A549 (cell line): ENCODE results near the gene DTNB. TPM values are rescaled to one million over a fixed set of nuclear protein-coding genes. Genes with fewer than 3 reads are reported as not detected.

Source experiments
- ATAC-seq, 2 experiments: fragments of 200-7000 bp in 1 of 2; fragments of >200 bp in 1 of 2; cut with Nextera tagmentation in 1 of 2; cut with Tn5 transposase in 1 of 2; 3 replicates each; pipeline versions ENCODE4 v1.8.0 to v1.9.1; 2018 to 2020; ENCODE audit warnings: mild to moderate bottlenecking in 1 of 2, moderate library complexity in 1 of 2
- CTCF ChIA-PET: fragments of 300-600 bp; sonication (Branson Sonifier 250); formaldehyde crosslinking; extraction: SDS; loops from one replicate; lab custom pipeline; 2021; ENCODE audit warnings: antibody characterized with exemption, inconsistent platforms; lab: Yijun Ruan, JAX
- POLR2A ChIA-PET: fragments of 350-600 bp; formaldehyde crosslinking; extraction: SDS; loops from one replicate; lab custom pipeline; 2021; ENCODE audit warnings: antibody characterized with exemption, inconsistent platforms; lab: Yijun Ruan, JAX
- DNase-seq, 2 experiments: peaks; one replicate each; pipeline versions ENCODE4 v3.0.0 to v3.0.0-alpha.2; 2011 to 2016; ENCODE audit warnings: low read depth in 1 of 2, low spot score in 1 of 2
- FAIRE-seq: peaks from 2 replicates; lab custom pipeline; 2011; peaks lifted over from hg19 to GRCh38; lab: Jason Lieb, UNC
- H3K27ac ChIP-seq, 2 experiments: fragments of >200 bp; sonication (Bioruptor Twin); formaldehyde crosslinking; 3 replicates each; pipeline ENCODE4 v1.5.1; 2016 to 2017
- H3K4me1 ChIP-seq: fragments of >200 bp; sonication (Bioruptor Twin); formaldehyde crosslinking; 3 replicates; pipeline ENCODE4 v1.6.1; 2016
- H3K4me2 ChIP-seq: fragments of >200 bp; sonication (Bioruptor Twin); formaldehyde crosslinking; 3 replicates; pipeline ENCODE4 v1.6.1; 2016
- H3K4me3 ChIP-seq: fragments of >200 bp; sonication (Bioruptor Twin); formaldehyde crosslinking; 3 replicates; pipeline ENCODE4 v1.5.1; 2016
- H3K9me3 ChIP-seq: fragments of >200 bp; sonication (Bioruptor Twin); formaldehyde crosslinking; 3 replicates; pipeline ENCODE4 v1.6.1; 2016
- BHLHE40 ChIP-seq: IDR thresholded peaks from 2 replicates; pipeline ENCODE4 v1.6.1; 2012; ENCODE audit warnings: low read depth, low read length, inconsistent platforms
- CBX2 ChIP-seq: fragments of 200-600 bp; sonication (generic); IDR thresholded peaks from 2 replicates; pipeline ENCODE4 v1.6.1; 2016; ENCODE audit warnings: low read depth, mild to moderate bottlenecking, borderline replicate concordance
- EP300 ChIP-seq, 2 experiments: fragments of >200 bp; sonication (Bioruptor Twin); formaldehyde crosslinking; IDR thresholded peaks; 2 replicates in 1 of 2; 3 replicates in 1 of 2; pipeline ENCODE4 v1.6.1; 2016 to 2017
- GATA3 ChIP-seq: IDR thresholded peaks from 2 replicates; pipeline ENCODE4 v1.6.1; 2012; ENCODE audit warnings: borderline replicate concordance
- HOXB5 ChIP-seq: fragments of 250-450 bp; sonication (Bioruptor Pico); IDR thresholded peaks from 2 replicates; pipeline ENCODE4 v1.5.0; 2020; ENCODE audit warnings: mild to moderate bottlenecking, moderate library complexity
- KDM5A ChIP-seq: fragments of 200-600 bp; sonication (generic); IDR thresholded peaks from 2 replicates; pipeline ENCODE4 v1.6.1; 2016; ENCODE audit warnings: antibody characterized with exemption, mild to moderate bottlenecking
- PHF8 ChIP-seq: fragments of 200-600 bp; sonication (generic); IDR thresholded peaks from 2 replicates; pipeline ENCODE4 v1.6.1; 2016; ENCODE audit warnings: low read depth, mild to moderate bottlenecking, antibody characterized with exemption, moderate library complexity, borderline replicate concordance
- RARB ChIP-seq: fragments of 250-450 bp; sonication (Bioruptor Pico); IDR thresholded peaks from 2 replicates; pipeline ENCODE4 v1.8.0; 2021; ENCODE audit warnings: mild to moderate bottlenecking, moderate library complexity
- RCOR1 ChIP-seq: fragments of 150-350 bp; IDR thresholded peaks from 2 replicates; pipeline ENCODE4 v1.6.1; 2014; ENCODE audit warnings: antibody characterized with exemption, low read length, low read depth
- SREBF2 ChIP-seq: fragments of 450-650 bp; IDR thresholded peaks from 2 replicates; pipeline ENCODE4 v1.6.1; 2014; ENCODE audit warnings: mild to moderate bottlenecking, moderate library complexity
- TFCP2L1 ChIP-seq: fragments of 250-450 bp; sonication (Bioruptor Pico); IDR thresholded peaks from 2 replicates; pipeline ENCODE4 v1.5.0; 2021; ENCODE audit warnings: mild to moderate bottlenecking
- ZNF302 ChIP-seq: fragments of 250-450 bp; sonication (Bioruptor Pico); IDR thresholded peaks from 2 replicates; pipeline ENCODE4 v1.9.0; 2021; ENCODE audit warnings: inconsistent platforms, mild to moderate bottlenecking, moderate library complexity
- ZSCAN20 ChIP-seq: fragments of 250-450 bp; sonication (Bioruptor Pico); IDR thresholded peaks from 2 replicates; pipeline ENCODE4 v1.8.0; 2022; ENCODE audit warnings: mild to moderate bottlenecking, moderate library complexity
- WGBS: methylation state at CpG from one replicate; pipeline ENCODE4 v1.1.6; 2017; ENCODE audit errors: missing lambda C conversion rate; 5-methylcytosine and 5-hydroxymethylcytosine counted together
- polyA plus RNA-seq, 4 experiments: library from polyadenylated mRNA; depleted of rRNA in 3 of 4; stranded (reverse); fragments of >200 nt; fragmentation: RNase III in 1 of 4; extraction: RNeasy Plus Mini Kit Qiagen cat#74134 plus additional on column Dnase treatment in 1 of 4; gene quantifications; 2 replicates in 3 of 4; 3 replicates in 1 of 4; pipeline ENCODE4 v1.2.3, GENCODE V29; 2011 to 2017
- TF ChIP-seq, protein P1 (sequence below): IDR thresholded peaks from 2 replicates; pipeline ENCODE4 v1.6.1; 2012; ENCODE audit warnings: low read depth, borderline replicate concordance
- TF ChIP-seq, protein P2 (sequence below): fragments of 250-450 bp; sonication (Bioruptor Pico); IDR thresholded peaks from 2 replicates; pipeline ENCODE4 v1.5.0; 2021; ENCODE audit warnings: mild to moderate bottlenecking, moderate library complexity, borderline replicate concordance
- TF ChIP-seq, protein P3 (sequence below): IDR thresholded peaks from 2 replicates; pipeline ENCODE4 v1.6.1; 2012
- TF ChIP-seq, protein P4 (sequence below): fragments of >200 bp; sonication (Bioruptor Twin); formaldehyde crosslinking; IDR thresholded peaks from 2 replicates; pipeline ENCODE4 v1.6.1; 2016

Gene DTNB
- polyA plus RNA-seq, 2 of the 4 experiments (the other 2 are of a cell fraction) = 11.2 to 32.6 TPM

DNA sequence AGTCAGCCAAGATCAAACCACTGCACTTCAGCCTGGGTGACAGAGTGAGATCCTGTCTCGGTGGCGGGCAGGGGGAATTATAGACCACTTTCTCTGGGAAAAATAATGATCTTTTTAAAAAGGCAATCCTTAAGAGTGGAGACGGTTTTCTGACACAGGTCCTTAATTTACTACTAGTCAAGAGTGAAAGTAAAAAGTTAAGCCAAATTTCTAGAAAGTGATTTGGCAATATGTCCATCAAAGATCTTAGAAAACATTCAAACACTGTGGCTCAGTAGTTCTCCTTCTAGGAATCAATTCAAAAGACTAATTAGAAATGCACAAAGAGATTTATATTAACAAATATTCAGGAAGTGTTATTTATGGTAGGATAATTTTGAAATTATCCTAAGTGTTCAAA lies 183.2 kb downstream of the DTNB start:
- ATAC-seq = no peak

DNA sequence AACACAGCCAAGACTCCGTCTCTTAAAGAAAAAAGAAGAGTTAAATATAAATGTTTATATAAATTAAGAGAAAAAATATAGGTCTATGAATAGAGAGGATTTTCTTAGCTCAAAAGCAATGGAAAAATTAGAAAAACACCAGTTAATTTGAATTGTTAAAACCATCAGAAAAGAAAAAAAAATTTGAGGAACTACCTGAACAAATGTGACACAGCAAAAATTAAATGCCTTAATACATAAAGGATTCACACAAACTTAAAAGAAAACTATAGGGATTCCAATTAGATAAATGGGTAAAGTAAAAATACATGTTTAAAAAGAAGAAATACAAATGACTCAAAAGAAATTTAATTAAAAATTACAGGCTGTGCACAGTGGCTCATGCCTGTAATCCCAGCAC lies 183.7 kb downstream of the DTNB start:
- peak overlapping the region; percentile 6 to 70; a peak in 3 of 6 replicates for H3K27ac ChIP-seq
- ATAC-seq = no peak
- TF ChIP-seq HOXB5 (CRISPR knock-in tag) = no peak
- TF ChIP-seq RCOR1 = no peak
- TF ChIP-seq SREBF2 = no peak
- TF ChIP-seq TFCP2L1 (CRISPR knock-in tag) = no peak
- TF ChIP-seq, protein P1, sequence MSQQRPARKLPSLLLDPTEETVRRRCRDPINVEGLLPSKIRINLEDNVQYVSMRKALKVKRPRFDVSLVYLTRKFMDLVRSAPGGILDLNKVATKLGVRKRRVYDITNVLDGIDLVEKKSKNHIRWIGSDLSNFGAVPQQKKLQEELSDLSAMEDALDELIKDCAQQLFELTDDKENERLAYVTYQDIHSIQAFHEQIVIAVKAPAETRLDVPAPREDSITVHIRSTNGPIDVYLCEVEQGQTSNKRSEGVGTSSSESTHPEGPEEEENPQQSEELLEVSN = no peak
- TF ChIP-seq BHLHE40 = no peak
- TF ChIP-seq, protein P2, sequence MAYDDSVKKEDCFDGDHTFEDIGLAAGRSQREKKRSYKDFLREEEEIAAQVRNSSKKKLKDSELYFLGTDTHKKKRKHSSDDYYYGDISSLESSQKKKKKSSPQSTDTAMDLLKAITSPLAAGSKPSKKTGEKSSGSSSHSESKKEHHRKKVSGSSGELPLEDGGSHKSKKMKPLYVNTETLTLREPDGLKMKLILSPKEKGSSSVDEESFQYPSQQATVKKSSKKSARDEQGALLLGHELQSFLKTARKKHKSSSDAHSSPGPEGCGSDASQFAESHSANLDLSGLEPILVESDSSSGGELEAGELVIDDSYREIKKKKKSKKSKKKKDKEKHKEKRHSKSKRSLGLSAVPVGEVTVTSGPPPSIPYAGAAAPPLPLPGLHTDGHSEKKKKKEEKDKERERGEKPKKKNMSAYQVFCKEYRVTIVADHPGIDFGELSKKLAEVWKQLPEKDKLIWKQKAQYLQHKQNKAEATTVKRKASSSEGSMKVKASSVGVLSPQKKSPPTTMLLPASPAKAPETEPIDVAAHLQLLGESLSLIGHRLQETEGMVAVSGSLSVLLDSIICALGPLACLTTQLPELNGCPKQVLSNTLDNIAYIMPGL = no peak
- TF ChIP-seq GATA3 = no peak
- TF ChIP-seq, all 56 proteins: peak for 0
- DNase-seq (no peak), FAIRE-seq (no peak)
- ChIA-PET POLR2A (no interaction called here), CTCF (interaction anchor here (1.3 kb wide), 1 partner anchor 10 kb away, joined by 3 read pairs; no protein-coding TSS in a partner anchor)
- H3K9me3 ChIP-seq = no peaks in the 10 kb centered on the region
- H3K4me2 ChIP-seq = no peak overlapping the region
- peaks cover 48% of the 10 kb centered on the region for H3K4me1 ChIP-seq
- H3K4me3 ChIP-seq = no peak overlapping the region
- WGBS = 93% methylated on average over 1 of the region's 1 CpG

More for the DNA sequence above, 183.2 kb downstream of the DTNB start:
- H3K4me1 ChIP-seq = peaks cover 50% of the 10 kb centered on the region
- DNase-seq = no peak
- H3K4me3 ChIP-seq = no peak overlapping the region
- no peaks in the 10 kb centered on the region for H3K9me3 ChIP-seq
- H3K4me2 ChIP-seq = peak overlapping the region; percentile 70
- TF ChIP-seq CBX2 (no peak), RARB (CRISPR knock-in tag) (no peak), ZNF302 (CRISPR knock-in tag) (no peak), KDM5A (no peak)
- POLR2A ChIA-PET = no interaction called here
- CTCF ChIA-PET = interaction anchor here (1.3 kb wide), 1 partner anchor 10 kb away, joined by 3 read pairs; no protein-coding TSS in a partner anchor
- H3K27ac ChIP-seq = peak overlapping the region; percentile 6 to 70; a peak in 4 of 6 replicates
- FAIRE-seq = no peak
- WGBS = 92% methylated on average over 3 of the region's 3 CpGs

DNA sequence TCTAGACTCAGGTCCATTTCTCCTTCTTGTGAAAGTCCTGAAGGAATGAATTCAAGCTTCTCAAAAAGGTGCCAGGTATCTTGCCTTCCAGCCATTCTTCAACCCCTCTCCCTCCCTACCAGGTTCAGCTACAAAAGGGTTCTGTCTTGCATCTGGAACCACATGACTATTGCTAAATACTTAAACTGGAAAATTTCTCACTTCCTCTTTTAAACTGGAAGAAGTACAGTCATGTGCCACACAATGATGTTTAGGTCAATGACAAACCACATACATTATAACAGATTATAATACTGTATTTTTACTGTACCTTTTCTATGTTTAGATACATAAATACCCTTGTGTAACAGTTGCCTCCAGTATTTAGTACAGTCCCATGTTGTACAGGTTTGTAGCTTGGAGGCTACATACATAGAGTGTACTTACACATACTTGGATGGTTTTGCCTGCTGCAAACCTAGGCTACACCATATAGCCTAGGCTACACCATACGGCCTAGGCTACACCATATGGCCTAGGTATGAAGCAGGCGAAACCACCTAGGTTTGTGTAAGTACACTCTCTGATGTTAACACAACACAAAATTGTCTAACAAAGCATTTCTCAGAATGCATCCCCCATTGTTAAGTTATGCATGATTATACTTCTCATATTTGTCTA lies 189.6 kb downstream of the DTNB start:
- H3K4me1 ChIP-seq = no peaks in the 10 kb centered on the region
- H3K27ac ChIP-seq = no peak overlapping the region
- POLR2A ChIA-PET = no interaction called here
- no peak overlapping the region for H3K4me3 ChIP-seq
- CTCF ChIA-PET = interaction anchor here (1.4 to 1.5 kb wide), 3 partner anchors 9 to 15 kb away, joined by 3 to 4 read pairs (median 3); no protein-coding TSS in a partner anchor
- H3K9me3 ChIP-seq = no peaks in the 10 kb centered on the region
- no peak for TF ChIP-seq PHF8
- no peak for TF ChIP-seq SREBF2
- no peak for TF ChIP-seq ZSCAN20 (CRISPR knock-in tag)
- no peak for TF ChIP-seq EP300 (IDR thresholded peaks at IDR 0.05)
- TF ChIP-seq KDM5A = no peak
- TF ChIP-seq, protein P3, sequence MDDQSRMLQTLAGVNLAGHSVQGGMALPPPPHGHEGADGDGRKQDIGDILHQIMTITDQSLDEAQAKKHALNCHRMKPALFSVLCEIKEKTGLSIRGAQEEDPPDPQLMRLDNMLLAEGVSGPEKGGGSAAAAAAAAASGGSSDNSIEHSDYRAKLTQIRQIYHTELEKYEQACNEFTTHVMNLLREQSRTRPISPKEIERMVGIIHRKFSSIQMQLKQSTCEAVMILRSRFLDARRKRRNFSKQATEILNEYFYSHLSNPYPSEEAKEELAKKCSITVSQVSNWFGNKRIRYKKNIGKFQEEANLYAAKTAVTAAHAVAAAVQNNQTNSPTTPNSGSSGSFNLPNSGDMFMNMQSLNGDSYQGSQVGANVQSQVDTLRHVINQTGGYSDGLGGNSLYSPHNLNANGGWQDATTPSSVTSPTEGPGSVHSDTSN = no peak
- TF ChIP-seq, protein P4, sequence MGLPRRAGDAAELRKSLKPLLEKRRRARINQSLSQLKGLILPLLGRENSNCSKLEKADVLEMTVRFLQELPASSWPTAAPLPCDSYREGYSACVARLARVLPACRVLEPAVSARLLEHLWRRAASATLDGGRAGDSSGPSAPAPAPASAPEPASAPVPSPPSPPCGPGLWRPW = no peak
- DNase-seq (no peak), FAIRE-seq (peak; percentile 51), ATAC-seq (no peak; a peak in 1 of 6 replicates)
- WGBS = 87% methylated on average over 2 of the region's 2 CpGs
- no peak overlapping the region for H3K4me2 ChIP-seq
